GM12891 (cell line): ENCODE measurements around the gene PCTP.

ENCODE experiments used
- DNase-seq: peaks from one replicate; pipeline ENCODE4 v3.0.0; 2011; ENCODE audit warnings: low spot score; ENCODE audit not compliant: insufficient read length
- FAIRE-seq: peaks from 2 replicates; lab custom pipeline; 2011; peaks lifted over from hg19 to GRCh38; lab: Jason Lieb, UNC
- PAX5 ChIP-seq: IDR thresholded peaks from 2 replicates; pipeline ENCODE4 v1.6.1; 2011; ENCODE audit warnings: low read length, moderate library complexity, mild to moderate bottlenecking; ENCODE audit not compliant: insufficient read depth, severe bottlenecking
- POLR2A ChIP-seq: IDR thresholded peaks from 2 replicates; pipeline ENCODE4 v1.6.1; 2011; ENCODE audit warnings: low read depth, low read length, control low read depth
- POLR2AphosphoS5 ChIP-seq: IDR thresholded peaks from 2 replicates; pipeline ENCODE4 v1.6.1; 2011; ENCODE audit warnings: low read depth, low read length, control low read depth
- POU2F2 ChIP-seq: IDR thresholded peaks from 2 replicates; pipeline ENCODE4 v1.6.1; 2011; ENCODE audit warnings: low read depth, mild to moderate bottlenecking, control low read depth, low read length, moderate library complexity
- SPI1 ChIP-seq: IDR thresholded peaks from 2 replicates; pipeline ENCODE4 v1.6.1; 2011; ENCODE audit warnings: low read depth, low read length, control low read depth
- TAF1 ChIP-seq: IDR thresholded peaks from 2 replicates; pipeline ENCODE4 v1.6.1; 2011; ENCODE audit warnings: low read depth, low read length, control low read depth

Gene PCTP

DNA sequence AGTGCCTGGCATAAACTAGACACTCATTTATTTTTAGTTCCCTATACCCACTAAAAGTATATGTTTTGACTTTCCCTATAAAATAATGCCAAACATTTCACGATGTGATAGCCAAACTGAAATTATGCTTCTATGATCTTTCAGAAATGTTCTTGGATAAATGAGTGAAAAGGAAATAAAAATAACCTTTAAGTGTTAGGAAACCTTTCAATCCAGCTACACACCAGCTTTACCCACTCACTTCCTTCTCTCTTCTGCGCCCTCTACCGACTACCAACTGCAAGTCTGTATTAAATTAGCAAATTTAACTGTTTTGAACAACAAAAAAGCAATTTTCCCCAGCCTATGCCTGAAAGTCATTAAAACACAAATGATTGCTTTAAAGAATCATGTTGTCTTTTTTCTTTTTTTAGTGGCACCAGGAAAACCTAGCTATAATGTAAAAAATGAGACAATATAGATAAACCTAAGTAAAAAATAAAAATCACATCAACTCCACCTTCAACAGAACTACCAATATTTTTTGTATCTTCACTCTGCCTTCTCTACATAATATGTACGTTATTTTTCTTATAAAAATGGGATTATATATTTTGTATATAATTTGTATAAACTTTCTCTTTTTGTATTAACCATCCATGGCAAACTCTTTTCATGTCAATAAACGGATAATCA is 15.0 kb upstream of the PCTP start:
- FAIRE-seq (no peak), DNase-seq (no peak)
- TF ChIP-seq POU2F2 (no peak), TAF1 (no peak), POLR2AphosphoS5 (no peak), POLR2A (no peak), SPI1 (peak; percentile 32; the same call in 1 of the 2 replicates)

DNA sequence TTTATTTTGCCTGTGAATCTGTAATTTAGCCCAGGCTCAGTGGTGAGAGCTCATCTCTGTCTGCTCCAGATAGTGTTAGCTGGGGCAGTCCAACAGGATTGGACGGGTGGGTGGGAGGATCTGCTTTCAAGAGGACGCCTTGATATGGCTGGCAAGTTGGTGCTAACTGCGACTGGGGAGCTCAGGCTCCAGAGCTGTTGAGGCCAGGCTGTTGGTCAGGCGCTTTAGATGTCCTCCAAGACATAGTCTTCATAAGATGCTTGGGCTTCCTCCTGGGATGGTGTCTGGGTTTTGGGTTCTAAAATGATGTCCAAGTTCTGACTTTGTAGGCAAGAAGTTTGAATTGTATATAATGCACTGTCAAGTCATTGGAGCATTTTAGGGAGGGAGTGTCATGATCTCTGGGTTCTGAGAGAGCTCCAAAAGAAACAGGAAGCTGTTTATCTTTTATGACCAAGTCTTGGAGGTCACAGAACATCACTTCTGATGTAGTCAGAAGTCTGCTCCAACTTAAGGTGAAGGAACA is 12.8 kb upstream of the PCTP start:
- DNase-seq = no peak
- no peak for FAIRE-seq
- no peak for TF ChIP-seq POLR2A
- no peak for TF ChIP-seq TAF1
- no peak for TF ChIP-seq SPI1
- no peak for TF ChIP-seq POLR2AphosphoS5
- TF ChIP-seq POU2F2 = no peak
- no peak for TF ChIP-seq PAX5

- DNase-seq (no peak), FAIRE-seq (no peak)
- no peak for TF ChIP-seq POU2F2
- no peak for TF ChIP-seq POLR2A
- no peak for TF ChIP-seq PAX5
- no peak for TF ChIP-seq POLR2AphosphoS5
- TF ChIP-seq TAF1 = no peak
- TF ChIP-seq SPI1 = no peak
Measured at GRCh38 chr17:55740511-55741355, 10.1 kb upstream of the PCTP start.

GRCh38 chr17:55741356-55741700 is 9.5 kb upstream of the PCTP start:
- FAIRE-seq (peak; percentile 47), DNase-seq (no peak)
- TF ChIP-seq POLR2AphosphoS5 (no peak), POLR2A (no peak), TAF1 (no peak)

GRCh38 chr17:55742272-55743102 is 8.4 kb upstream of the PCTP start:
- DNase-seq (no peak), FAIRE-seq (peak; percentile 57)
- TF ChIP-seq SPI1 (peak; percentile 86), POLR2A (no peak)

GRCh38 chr17:55743103-55743679 is 7.7 kb upstream of the PCTP start:
- FAIRE-seq (no peak), DNase-seq (no peak)
- TF ChIP-seq POLR2AphosphoS5 = no peak
- no peak for TF ChIP-seq TAF1
- no peak for TF ChIP-seq SPI1
- TF ChIP-seq POLR2A = no peak
- no peak for TF ChIP-seq POU2F2
- TF ChIP-seq PAX5 = no peak

- FAIRE-seq (no peak), DNase-seq (no peak)
- no peak for TF ChIP-seq TAF1
- no peak for TF ChIP-seq POLR2AphosphoS5
- no peak for TF ChIP-seq SPI1
- no peak for TF ChIP-seq PAX5
- TF ChIP-seq POU2F2 = no peak
- no peak for TF ChIP-seq POLR2A
Measured at GRCh38 chr17:55745258-55745657, 5.6 kb upstream of the PCTP start.

GRCh38 chr17:55746466-55746865 is 4.4 kb upstream of the PCTP start:
- no peak for TF ChIP-seq SPI1
- TF ChIP-seq POU2F2 = no peak
- TF ChIP-seq PAX5 = no peak
- no peak for TF ChIP-seq POLR2A
- no peak for TF ChIP-seq TAF1
- no peak for TF ChIP-seq POLR2AphosphoS5
- DNase-seq (no peak), FAIRE-seq (no peak)

DNA sequence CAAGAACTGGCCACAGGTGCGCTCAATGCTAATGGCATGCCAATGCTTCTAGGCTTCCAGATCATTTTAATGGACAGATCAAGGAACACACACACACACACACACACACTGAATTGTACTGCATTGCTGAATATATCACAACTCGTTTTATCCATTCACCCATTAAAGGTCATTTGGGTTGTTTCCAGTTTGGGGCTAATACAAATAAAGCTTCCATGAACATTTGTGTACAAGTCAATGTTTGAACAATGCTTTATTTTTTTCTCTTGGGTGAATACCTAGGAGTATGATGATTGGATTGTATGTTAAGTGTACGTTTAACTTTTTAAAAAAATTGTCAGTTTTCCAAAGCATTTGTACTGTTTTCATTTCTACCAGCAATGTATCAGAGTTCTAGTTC is 3.6 kb upstream of the PCTP start:
- TF ChIP-seq SPI1 (no peak), PAX5 (no peak), TAF1 (no peak), POU2F2 (no peak), POLR2A (no peak), POLR2AphosphoS5 (no peak)
- no peak for FAIRE-seq
- no peak for DNase-seq

DNA sequence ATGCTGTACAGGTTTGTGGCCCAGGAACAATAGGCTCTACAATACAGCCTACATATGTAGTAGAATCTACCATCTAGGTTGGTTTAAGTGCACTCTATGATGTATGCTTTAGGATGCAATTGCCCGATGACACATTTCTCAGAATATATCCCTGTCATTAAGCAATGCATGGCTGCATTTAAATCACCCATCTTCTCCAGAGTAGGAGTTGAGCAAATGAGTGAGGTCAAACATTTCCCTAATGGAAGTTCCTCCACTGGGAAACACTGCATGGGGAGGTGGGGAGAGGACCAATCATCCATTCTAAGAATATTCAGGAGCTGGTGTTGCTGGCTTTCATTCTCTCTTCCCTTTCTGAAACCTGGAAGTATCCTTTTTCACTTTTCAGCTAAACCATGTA is 2.0 kb upstream of the PCTP start:
- FAIRE-seq = no peak
- no peak for DNase-seq
- no peak for TF ChIP-seq POU2F2
- TF ChIP-seq TAF1 = no peak
- TF ChIP-seq POLR2AphosphoS5 = no peak
- TF ChIP-seq SPI1 = no peak
- TF ChIP-seq PAX5 = no peak
- TF ChIP-seq POLR2A = no peak
